M059J (cell line): ENCODE data around the gene HMCES. TPM values are rescaled to one million over a fixed set of nuclear protein-coding genes. Genes with fewer than 3 reads are reported as not detected.
"Not testable (repeated sequence)": the region's sequence is repeated elsewhere in the genome, so short reads cannot be mapped to it uniquely, and the experiment has no call there.

Experiments
- DNase-seq: peaks from one replicate; pipeline ENCODE4 v3.0.0-alpha.2; 2012; ENCODE audit warnings: low read depth
- total RNA-seq: library from RNA; depleted of rRNA; stranded (reverse); fragments of >200 nt; shearing (Covaris generic); gene quantifications from 2 replicates; pipeline ENCODE4 v1.2.3, GENCODE V29; 2014

HMCES gene
- total RNA-seq, 1 experiment from 2014 or later: 46.4 TPM

DNA sequence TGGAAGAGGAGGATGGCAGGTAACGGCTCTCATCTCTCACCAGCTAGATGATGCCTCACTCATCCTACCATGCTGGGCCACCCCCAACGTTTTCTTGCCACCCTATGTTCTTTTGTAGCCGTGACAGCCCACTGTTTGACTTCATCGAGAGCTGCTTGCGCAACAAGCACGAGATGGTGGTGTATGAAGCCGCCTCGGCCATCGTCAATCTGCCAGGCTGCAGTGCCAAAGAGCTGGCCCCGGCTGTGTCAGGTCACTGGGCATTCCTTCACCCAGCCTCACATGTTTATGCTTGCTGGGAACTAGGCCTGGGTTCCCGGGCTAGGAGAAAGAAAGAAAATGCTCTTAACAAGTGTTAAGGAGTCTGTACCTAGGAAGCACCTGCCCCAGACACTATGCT lies 21.1 kb upstream of the HMCES start:
- DNase-seq: no peak

DNA sequence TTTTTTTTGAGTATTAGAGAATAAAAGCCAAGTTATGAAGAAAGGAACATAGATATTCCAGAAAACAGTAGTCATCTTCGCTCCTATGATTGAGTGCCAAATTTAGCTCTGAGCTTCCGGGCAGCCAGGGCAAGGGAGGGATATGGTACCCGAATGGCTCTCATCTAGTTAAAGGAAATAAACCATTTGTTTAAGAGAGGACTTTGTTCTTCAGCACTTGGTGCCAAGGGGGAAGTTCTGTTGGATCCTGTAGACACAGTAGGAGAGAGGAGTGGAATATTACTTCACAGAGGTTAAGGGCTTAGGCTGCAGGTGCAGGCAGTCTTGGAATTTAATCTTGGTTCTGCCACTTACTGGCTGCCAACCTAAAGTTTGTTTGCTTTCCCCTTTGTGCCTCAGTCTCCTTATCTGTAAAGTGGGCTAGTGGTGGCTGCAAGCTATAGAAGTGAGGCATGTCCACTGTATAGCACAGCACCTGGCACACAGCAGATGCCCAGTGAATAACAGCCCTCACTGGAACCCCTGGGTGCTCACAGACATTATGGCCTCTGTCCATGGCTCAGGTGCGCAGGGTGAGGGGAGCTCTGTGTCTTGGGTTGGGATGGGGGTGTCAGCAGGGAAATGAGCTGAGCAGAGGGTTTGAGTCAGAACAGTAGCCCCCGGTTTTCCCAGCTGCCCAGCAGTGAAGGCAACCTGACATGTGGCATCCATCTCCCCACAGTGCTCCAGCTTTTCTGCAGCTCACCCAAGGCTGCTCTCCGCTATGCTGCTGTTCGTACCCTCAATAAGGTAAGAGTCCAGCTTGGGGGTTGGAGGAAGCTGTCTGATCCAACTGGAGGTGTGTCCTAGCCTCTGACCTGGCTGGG lies 18.8 kb upstream of the HMCES start:
- no peak for DNase-seq

DNA sequence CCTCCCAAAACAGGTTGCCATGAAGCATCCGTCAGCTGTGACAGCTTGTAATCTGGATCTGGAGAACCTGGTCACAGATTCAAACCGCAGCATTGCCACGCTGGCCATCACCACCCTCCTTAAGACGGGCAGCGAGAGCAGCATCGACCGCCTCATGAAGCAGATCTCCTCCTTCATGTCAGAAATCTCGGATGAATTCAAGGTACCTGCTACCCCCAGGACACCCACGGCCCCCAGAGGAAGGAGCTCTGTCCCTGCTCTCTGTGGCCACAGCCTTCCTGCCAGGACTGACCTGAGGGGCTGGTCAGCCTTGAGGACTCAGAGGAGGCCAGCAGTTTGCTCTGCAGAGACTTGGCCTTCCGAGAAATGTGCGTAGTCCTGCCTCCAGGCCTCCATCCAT lies 18.1 kb upstream of the HMCES start:
- no peak for DNase-seq

DNA sequence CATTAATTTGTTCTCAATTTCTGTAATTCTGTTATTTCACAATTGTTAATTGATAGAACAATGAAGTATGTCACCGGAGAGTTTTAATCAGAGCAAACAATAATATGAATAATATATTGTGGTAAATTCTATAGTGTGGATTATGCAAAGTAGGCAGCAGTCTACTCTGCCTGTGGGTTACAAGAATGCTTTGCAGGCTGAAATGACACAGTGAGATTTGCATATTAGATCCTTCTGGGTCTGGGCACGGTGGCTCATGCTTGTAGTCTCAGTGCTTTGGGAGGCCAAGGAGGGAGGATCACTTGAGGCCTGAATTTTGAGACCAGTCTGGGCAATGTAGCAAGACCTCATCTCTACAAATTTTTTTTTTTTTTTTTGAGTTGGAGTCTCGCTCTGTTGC lies 16.8 kb upstream of the HMCES start:
- DNase-seq: no peak

DNA sequence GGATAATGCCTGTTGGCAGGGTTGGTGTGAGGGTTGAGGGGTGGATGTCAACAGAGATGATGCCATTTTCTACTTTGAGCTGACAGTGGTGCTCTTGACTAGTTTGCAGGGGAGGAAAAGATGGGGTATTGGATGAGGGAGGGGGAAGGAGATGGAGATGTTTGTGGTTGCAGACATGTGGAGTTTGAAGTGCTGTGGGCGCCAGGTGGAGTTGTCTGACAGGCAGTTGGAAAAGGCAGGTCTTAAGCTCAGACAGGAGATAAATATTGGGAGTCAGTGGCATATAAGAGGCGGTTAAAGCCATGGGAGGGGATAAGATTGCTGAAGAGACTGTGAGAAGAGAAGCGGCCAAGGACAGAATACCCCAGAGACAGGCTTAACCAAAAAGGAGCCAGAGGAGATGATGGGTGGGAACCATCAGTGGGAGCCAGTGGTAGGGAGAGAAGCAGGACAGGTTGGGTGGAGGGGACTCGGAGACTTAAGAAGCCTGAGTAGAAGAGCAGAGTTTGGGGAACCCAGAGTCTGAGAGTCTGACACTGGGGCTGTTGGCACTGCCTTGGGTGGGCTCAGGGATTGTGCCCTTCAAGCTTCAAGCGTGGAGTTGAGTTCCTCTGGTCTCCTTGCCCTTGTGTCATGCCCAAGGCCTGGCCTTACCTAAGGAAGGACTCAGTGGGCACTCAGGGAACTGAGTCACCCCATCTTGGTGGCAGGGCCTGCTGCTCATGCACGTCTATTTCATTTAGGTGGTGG lies 15.3 kb upstream of the HMCES start:
- no peak for DNase-seq

DNA sequence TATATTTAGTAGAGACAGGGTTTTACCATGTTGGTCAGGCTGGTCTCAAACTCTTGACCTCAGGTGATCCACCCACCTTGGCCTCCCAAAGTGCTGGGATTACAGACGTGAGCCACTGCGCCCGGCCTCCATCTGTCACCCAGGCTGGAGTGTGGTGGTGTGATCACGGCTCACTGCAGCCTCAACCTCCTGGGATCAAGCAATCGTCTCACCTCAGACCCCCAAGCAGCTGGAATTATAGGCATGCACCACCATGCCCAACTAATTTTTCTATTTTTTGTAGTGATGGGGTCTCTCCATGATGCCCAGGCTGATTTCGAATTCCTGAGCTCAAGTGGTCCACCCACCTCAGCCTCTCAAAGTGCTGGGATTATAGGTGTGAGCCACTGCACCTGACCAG lies 13.7 kb upstream of the HMCES start:
- not testable (repeated sequence) for DNase-seq

DNA sequence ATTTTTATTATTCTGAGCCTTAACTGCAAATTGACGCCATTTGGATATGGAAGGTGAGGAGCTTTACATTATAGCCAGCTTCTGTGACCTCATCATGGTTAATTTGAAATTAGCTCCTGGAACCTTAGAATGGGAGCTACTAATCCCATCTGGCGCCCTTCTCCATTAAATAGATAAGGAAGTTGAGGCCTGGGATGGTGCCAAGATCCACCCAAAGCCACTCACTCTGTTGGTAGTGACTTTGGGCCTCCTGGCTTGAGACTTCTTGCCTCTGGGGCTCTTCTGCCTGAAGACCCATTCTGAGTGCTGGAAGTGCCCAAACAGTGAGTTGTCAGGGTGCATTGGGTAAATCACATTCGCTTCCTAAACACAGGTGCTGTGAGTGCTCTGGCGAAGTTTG lies 12.0 kb upstream of the HMCES start:
- no peak for DNase-seq

DNA sequence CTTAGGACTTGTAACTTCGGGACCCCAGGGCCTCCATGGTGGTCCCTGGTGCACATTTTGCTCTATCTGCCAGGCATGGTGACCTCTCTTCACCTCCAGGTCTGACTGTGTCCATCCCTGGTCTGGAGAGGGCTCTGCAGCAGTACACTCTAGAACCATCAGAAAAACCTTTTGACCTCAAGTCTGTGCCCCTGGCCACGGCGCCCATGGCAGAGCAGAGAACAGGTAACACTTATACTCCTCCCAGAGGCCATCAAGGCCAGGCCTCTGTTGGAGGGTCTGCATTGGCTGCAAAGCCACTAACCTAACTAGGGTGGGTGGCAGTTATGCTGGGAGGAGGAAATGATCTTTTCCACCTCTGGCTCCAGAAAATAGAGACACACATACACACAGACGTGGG lies 10.3 kb upstream of the HMCES start:
- DNase-seq: no peak

DNA sequence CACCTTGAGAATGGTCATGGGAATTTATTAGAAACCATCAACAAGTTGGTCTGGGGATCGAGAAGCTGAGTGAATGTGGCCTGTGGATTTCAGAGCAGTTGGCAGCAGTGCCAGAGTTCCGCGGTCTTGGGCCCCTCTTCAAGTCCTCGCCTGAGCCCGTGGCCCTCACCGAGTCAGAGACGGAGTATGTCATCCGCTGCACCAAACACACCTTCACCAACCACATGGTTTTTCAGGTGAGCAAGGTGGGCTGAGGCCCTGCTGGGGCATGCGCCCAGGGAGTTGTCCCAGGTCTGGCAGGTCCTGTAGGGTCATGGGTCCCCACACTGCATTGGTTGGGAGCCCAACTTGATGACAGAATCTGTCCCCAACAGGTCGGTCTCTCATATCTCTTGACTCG lies 7.0 kb upstream of the HMCES start:
- no peak for DNase-seq

DNA sequence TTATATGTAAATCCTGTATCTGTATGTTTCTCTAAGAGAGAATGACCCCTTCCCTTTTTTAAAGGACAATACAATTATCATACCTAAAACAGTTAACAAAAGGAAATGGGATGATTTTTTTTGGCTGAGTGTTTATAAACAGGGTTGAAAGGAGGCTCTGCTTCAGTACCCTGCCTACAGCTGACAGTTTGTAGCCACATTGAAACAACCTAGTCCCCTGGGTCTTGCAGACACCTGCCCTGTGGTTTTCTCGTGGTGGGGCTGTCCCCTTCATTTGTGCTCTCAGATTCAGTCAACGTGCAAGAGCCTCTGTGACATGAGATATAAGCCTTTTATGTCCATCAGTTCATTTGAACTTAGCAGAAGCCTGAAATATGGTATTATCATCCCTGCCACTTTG lies 2.3 kb upstream of the HMCES start:
- DNase-seq: no peak

DNA sequence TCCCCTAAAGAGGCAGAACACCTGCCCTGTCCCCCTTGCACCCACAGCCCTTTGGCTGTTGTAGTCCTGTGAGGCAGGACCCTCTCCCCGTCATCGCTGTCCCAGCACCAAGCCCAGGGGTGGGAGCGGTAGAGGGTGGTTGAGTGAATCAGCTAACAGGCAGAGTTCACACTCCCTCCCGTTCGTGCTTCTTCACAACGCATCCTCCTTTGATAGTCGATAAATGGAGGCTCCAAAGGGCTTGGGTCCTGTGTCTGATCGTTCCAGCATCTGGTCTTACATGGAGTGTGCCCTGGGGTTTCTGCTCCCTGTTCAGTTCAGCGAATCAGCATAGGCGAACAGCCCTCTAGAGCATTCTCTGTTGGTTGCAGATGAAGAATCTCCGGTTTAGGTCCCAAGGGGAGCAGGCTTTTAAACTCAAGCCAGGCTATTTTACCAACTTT lies 820 bp upstream of the HMCES start:
- peak; percentile 29 for DNase-seq

DNA sequence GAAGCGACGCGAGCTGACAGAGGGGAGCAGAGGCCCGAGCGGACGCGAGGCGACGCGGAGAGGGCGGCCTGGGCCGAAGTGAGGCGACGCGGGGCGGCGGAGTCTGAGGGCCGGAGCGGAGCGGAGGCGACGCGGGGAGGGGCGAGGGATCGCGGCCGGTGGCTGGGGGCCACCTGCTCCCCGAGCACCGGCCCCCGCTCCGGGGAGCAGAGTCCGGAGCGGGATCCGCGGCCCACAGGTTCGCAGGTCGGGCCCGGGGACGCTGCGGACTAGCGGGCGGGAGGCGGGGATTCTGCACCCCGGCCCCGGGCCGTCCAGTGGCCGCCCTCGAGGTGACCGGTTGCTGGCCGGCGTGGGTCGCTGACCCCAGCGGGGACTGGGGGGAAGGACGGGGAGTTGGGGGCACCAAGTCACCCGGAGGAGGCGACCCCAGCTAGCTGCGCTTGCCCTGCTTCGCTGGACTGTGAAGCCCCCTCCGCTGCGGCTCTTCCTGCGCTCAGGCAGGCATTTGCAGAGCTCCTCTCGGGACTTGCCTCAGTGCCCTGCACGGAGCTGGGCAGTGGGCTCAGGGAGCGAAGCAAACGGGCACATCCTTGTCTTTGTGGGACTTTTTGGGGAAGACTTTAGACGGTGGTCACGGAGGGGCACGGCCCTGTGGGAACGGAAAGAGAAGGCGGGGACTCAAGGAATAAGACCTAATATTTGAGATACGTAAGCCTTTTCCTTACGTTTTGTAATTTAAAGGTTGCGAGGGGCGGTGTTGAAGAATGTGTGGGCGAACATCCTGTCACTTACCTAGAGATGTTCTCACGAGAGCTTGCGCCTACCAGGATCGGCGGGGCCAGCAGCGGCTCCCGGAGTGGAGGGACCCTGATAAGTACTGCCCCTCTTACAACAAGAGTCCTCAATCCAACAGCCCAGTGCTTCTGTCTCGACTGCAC lies 566 bp downstream of the HMCES start:
- DNase-seq: peak; percentile 26

DNA sequence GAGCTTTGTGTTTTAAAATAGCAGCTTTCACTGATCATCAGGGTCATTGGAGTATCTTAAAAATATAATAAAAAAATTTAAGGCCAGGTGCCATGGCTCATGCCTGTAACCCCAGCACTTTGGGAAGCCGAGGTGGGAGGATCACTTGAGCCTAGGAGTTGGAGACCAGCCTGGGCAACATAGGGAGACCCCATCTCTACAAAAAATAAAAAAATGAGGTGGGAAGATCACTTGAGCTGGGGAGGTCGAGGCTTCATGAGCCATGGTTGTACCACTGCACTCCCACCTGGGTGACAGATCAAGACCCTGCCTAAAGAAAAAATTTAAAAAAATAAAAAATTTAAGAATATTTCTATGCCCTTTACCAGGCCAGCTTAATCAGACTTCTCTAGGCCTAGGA lies 1.5 kb downstream of the HMCES start:
- no peak for DNase-seq

DNA sequence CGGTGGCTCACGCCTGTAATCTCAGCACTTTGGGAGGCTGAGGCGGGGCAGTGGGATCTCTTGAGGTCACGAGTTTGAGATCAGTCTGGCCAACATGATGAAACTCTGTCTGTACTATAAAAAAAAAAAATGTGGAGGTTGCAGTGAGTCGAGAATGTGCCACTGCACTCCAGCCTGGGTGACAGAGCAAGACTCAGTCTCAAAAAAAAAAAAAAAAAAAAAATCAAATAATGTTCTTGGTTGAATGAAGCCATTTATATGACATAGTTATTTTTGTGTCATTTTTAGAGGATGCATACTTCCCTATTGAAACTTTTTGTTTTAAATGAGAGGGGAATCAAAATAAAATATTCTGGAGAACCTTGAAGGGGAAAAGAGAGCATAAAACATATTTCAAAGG lies 3.1 kb downstream of the HMCES start:
- DNase-seq: no peak

DNA sequence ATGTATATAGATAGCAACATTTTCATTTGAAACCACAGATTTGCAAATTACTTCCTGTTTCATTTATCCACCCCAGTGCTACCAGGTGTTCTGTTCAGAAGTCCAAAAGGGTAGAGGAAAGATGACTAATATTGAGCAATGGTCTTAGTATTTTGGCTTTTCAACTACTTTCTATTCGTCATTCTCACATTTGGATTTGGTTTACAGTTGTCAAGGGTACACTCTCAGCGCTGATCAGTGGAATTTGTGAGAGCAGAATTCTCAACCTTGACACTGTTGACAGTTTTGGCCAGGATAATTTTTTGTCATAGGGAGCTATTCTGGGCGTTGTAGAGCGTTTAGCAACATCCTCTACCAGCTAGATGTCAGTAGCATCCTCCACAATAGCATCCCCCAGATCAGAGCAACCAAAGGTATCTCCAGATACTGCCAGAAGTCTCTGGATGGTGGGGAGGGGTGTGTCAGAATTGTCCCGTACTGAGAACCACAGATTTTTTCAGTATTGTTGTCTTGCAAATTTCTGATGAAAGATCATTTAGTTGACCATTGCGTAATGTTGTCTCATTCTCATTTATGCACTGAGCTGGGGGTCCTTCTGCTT lies 4.2 kb downstream of the HMCES start:
- DNase-seq: peak; percentile 87

DNA sequence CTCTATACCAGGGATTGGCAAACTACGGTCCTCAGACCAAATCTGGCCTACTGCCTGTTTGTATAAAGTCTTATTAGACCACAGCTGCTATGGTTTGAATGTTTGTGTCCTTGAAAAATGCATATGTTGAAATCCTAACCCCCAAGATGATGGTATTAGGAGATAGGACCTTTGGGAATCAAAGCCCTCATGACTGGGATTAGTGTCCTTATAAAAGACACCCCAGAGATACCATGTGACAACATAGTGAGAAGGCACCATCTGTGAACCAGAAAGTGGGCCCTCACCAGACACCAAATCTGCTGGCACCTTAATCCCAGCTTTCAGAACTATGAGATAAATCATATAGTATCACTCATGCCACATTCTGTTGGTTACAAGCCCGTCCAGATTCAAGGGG lies 7.4 kb downstream of the HMCES start:
- DNase-seq: no peak

DNA sequence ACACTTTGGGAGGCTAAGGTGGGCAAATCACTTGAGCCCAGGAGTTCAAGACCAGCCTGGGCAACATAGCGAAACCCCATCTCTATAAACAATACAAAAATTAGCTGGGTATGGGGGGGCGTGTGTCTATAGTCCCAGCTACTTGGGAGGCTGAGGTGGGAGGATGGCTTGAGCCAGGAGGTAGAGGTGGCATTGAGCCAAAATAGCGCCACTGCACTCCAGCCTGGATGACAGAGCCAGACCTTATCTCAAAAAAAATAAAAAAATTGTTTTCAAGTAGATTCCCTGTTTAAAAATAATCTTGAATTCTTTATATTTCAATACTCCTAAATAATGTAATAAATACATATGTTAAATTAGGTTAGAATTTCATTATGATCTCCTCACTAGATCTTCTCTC lies 9.8 kb downstream of the HMCES start:
- no peak for DNase-seq

DNA sequence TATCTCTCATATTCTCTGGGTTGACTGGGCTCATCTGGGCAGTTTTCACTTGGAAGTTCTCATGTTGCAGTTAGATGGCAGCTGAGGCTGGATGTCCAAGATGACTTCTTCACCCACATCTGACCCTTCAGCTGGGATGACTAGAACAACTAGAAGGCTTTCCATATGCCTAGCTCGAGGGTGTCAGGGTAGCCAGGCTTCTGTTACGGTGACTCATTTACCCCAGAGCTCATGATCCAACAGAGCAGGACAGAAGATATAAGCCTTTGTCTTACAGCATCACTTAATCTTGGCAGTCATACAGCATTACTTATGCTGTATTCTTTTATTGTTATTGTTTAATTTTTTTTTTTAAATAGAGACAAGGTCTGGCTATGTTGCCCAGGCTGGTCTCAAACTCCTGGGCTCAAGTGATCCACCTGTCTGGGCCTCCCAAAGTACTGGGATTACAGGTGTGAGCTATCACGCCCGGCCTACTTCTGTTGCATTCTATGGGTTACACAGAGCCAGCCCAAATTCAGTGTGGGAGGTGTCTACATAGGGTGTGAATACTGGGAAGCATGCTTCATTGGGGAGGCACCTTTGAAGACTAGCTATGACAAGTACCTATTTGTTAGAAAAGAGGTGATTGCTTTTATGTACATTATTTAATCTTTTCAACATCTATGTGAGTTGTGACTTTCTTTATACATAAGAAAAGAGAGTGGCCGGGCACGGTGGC lies 10.7 kb downstream of the HMCES start:
- peak; percentile 87 for DNase-seq

DNA sequence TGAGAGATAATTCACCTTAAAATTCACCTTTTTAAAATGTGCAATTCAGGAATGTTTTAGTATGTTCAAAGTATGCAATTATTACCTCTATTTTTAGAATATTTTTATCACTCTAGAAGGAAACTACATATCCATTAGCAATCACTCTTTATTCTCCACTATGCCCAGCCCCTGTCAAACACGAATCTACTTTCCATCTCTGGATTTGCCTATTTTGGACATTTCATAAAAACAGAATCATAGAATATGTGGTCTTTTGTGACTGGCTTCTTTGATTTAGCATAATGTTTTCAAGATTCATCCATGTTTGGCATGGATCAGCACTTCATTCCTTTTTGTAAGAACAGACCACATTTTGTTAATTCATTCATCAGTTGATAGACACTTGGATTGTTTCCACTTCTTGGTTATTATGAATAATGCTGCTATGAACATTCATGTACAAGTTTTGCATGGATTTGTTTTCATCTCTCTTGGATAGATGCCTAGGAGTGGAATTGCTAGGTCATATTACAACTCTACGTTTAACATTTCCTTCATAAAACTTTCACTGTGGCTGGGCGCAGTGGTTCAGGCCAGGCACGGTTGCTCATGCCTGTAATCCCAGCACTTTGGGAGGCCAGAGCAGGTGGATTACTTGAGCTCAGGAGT lies 12.7 kb downstream of the HMCES start:
- DNase-seq: no peak

DNA sequence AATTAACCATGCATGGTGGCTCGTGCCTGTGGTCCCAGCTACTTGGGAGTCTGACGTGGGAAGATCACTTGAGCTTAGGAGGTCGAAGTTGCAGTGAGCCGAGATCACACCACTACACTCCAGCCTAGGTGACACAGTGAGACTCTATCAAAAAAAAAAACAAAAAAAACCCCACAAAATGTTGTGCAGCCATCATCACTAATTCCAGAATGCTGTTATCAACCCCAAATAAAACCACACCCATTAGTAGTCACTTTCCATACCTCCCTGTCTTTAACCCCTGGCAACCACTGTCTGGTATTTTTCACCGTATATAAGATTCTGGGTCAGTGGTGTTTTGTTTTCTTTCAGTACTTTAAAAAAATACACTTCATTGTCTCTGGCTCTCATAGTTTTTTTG lies 16.6 kb downstream of the HMCES start:
- no peak for DNase-seq
